Fibroblast of lung (primary cell): ENCODE data around the gene FBF1. TPM values are rescaled to one million over a fixed set of nuclear protein-coding genes. Genes with fewer than 3 reads are reported as not detected.

Experiments
- DNase-seq, 2 donors: peaks; one replicate each; pipeline versions ENCODE4 v3.0.0 to v3.0.0-alpha.2; 2010; ENCODE audit warnings: low read depth in 2 of 2
- H2AFZ ChIP-seq: 2 replicates; pipeline ENCODE4 v1.5.1; 2012; ENCODE audit warnings: low read length, control low read depth, inconsistent platforms
- H3K27ac ChIP-seq: 2 replicates; pipeline ENCODE4 v1.5.1; 2011; ENCODE audit warnings: low read length, control low read depth; ENCODE audit not compliant: insufficient read depth
- H3K27me3 ChIP-seq: 2 replicates; pipeline ENCODE4 v1.5.1; 2011; ENCODE audit warnings: mild to moderate bottlenecking, low read length; ENCODE audit not compliant: control insufficient read depth, insufficient read depth
- H3K36me3 ChIP-seq: 2 replicates; pipeline ENCODE4 v1.5.1; 2011; ENCODE audit warnings: low read length; ENCODE audit not compliant: control insufficient read depth, insufficient read depth
- H3K4me1 ChIP-seq: 2 replicates; pipeline ENCODE4 v1.5.1; 2011; ENCODE audit warnings: low read length; ENCODE audit not compliant: control insufficient read depth, insufficient read depth; ENCODE audit errors: extremely low read depth
- H3K4me2 ChIP-seq: 2 replicates; pipeline ENCODE4 v1.5.1; 2011; ENCODE audit warnings: low read length, control low read depth; ENCODE audit not compliant: insufficient read depth; ENCODE audit errors: extremely low read depth
- H3K4me3 ChIP-seq, 4 experiments: fragments of 200-600 bp in 1 of 4; sonication (generic) in 1 of 4; replicated peaks in 1 of 4; 2 replicates each; pipeline ENCODE4 v1.5.1; 2011 to 2016; ENCODE audit warnings: low read length in 4 of 4, low read depth in 3 of 4, mild to moderate bottlenecking in 3 of 4, control low read depth in 2 of 4, inconsistent platforms in 1 of 4, mixed read lengths in 1 of 4; ENCODE audit not compliant: insufficient read depth in 1 of 4; ENCODE audit errors: control extremely low read depth in 1 of 4
- H3K79me2 ChIP-seq: 2 replicates; pipeline ENCODE4 v1.5.1; 2012; ENCODE audit warnings: mild to moderate bottlenecking, low read length, inconsistent platforms; ENCODE audit not compliant: control insufficient read depth, insufficient read depth
- H3K9ac ChIP-seq: 2 replicates; pipeline ENCODE4 v1.5.1; 2011; ENCODE audit warnings: mild to moderate bottlenecking, low read length, control low read depth; ENCODE audit not compliant: insufficient read depth
- H3K9me3 ChIP-seq: 2 replicates; pipeline ENCODE4 v1.5.1; 2012; ENCODE audit warnings: low read depth, low read length; ENCODE audit not compliant: control insufficient read depth, insufficient read depth
- H4K20me1 ChIP-seq: 2 replicates; pipeline ENCODE4 v1.5.1; 2011; ENCODE audit warnings: low read length; ENCODE audit not compliant: control insufficient read depth, insufficient read depth; ENCODE audit errors: extremely low read depth
- CTCF ChIP-seq, 2 donors: IDR thresholded peaks in 1 of 2; conservative IDR thresholded peaks in 1 of 2; 1 replicate in 1 of 2; 2 replicates in 1 of 2; pipeline ENCODE4 v1.5.1; 2011 to 2012; ENCODE audit warnings: low read length in 2 of 2, control low read depth in 1 of 2, inconsistent platforms in 1 of 2, low read depth in 1 of 2, mild to moderate bottlenecking in 1 of 2
- EZH2 ChIP-seq: IDR thresholded peaks from 2 replicates; pipeline ENCODE4 v1.5.1; 2012; ENCODE audit warnings: low read length, control low read depth, mild to moderate bottlenecking; ENCODE audit errors: missing control alignments
- polyA plus RNA-seq, 2 donors: library from polyadenylated mRNA; depleted of rRNA in 1 of 2; stranded (reverse) in 1 of 2; unstranded in 1 of 2; fragments of >200 nt; gene quantifications; 2 replicates each; pipeline ENCODE4 v1.2.1, GENCODE V29; 2011 to 2012; ENCODE audit warnings: missing spikeins in 1 of 2
- total RNA-seq: library from RNA; depleted of rRNA; stranded (reverse); fragments of >200 nt; gene quantifications from 2 replicates; pipeline ENCODE4 v1.2.1, GENCODE V29; 2014

FBF1 gene
- total and polyA plus RNA-seq, 2 donors (not counting 1 experiment from before 2014, with no cell fraction given), result 1.6 to 11.2 TPM

GRCh38 chr17:75919611-75920010, 21.2 kb downstream of the FBF1 start:
- no peak overlapping the region for H3K27ac ChIP-seq
- no peaks in the 10 kb centered on the region for H3K9me3 ChIP-seq
- H3K4me1 ChIP-seq, result no peaks in the 10 kb centered on the region
- no peaks in the 10 kb centered on the region for H4K20me1 ChIP-seq
- no peak overlapping the region for H3K4me2 ChIP-seq
- TF ChIP-seq EZH2 (no peak), CTCF (conservative IDR thresholded peaks at IDR 0.05 in 1 of 2, IDR thresholded peaks at IDR 0.05 in 1 of 2; ENCODE audit: low read depth in 1 of 2, low read length in 2 of 2) (no peak)
- H3K4me3 ChIP-seq, result no peak overlapping the region
- no peak overlapping the region for H2AFZ ChIP-seq
- no peaks in the 10 kb centered on the region for H3K27me3 ChIP-seq
- DNase-seq, result no peak
- no peak overlapping the region for H3K9ac ChIP-seq
- no peaks in the 10 kb centered on the region for H3K79me2 ChIP-seq
- peaks cover 5% of the 10 kb centered on the region for H3K36me3 ChIP-seq

DNA sequence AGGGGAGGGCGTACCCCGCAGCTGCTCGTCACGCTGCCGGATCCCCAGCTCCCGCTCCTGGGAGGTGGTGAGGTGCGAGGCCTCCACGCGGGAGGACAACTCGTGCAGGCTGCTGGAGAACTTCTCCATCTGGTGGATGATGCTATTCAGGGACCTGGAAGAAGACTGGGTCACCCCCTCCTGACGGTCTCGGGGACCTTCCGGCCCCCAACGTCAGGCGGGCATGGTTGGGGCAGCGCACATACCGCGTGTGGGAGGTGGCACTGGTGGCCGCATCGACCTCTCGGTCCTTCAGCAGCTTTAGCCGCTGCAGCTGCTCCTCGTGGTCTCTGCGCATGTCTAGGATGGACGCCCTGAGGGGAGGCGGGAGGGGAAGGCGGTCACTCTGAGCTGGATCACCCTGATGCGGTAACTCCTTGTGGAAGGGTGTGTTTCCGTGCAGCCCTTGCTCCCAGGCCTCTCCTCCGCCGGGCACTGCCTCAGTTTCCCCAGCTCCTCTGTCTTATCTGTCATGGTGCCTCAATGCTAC, 22.9 kb downstream of the FBF1 start:
- H4K20me1 ChIP-seq, result no peaks in the 10 kb centered on the region
- H3K4me2 ChIP-seq, result no peak overlapping the region
- no peak overlapping the region for H3K9ac ChIP-seq
- H2AFZ ChIP-seq, result no peak overlapping the region
- H3K27ac ChIP-seq, result no peak overlapping the region
- no peaks in the 10 kb centered on the region for H3K9me3 ChIP-seq
- H3K4me3 ChIP-seq, result no peak overlapping the region
- H3K36me3 ChIP-seq, result peaks cover 2% of the 10 kb centered on the region
- H3K27me3 ChIP-seq, result no peaks in the 10 kb centered on the region
- TF ChIP-seq EZH2, result no peak
- TF ChIP-seq CTCF (conservative IDR thresholded peaks at IDR 0.05 in 1 of 2, IDR thresholded peaks at IDR 0.05 in 1 of 2; ENCODE audit: low read depth in 1 of 2, low read length in 2 of 2), result no peak
- H3K79me2 ChIP-seq, result no peaks in the 10 kb centered on the region
- no peak for DNase-seq
- no peaks in the 10 kb centered on the region for H3K4me1 ChIP-seq

- Histone ChIP-seq H3K27me3 (no peaks in the 10 kb centered on the region), H3K27ac (no peak overlapping the region), H3K4me2 (no peak overlapping the region), H3K79me2 (no peaks in the 10 kb centered on the region), H2AFZ (no peak overlapping the region), H3K4me1 (no peaks in the 10 kb centered on the region), H3K9me3 (no peaks in the 10 kb centered on the region), H3K4me3 (no peak overlapping the region), H3K36me3 (peaks cover 2% of the 10 kb centered on the region), H3K9ac (no peak overlapping the region), H4K20me1 (no peaks in the 10 kb centered on the region)
- no peak for DNase-seq
- TF ChIP-seq CTCF (conservative IDR thresholded peaks at IDR 0.05 in 1 of 2, IDR thresholded peaks at IDR 0.05 in 1 of 2; ENCODE audit: low read depth in 1 of 2, low read length in 2 of 2) (no peak), EZH2 (no peak)
Measured at GRCh38 chr17:75917141-75917916, 23.5 kb downstream of the FBF1 start.
